HG02852 (cell line): ENCODE data around the gene PDCD5.
"Not testable (repeated sequence)": the region's sequence is repeated elsewhere in the genome, so short reads cannot be mapped to it uniquely, and the experiment has no call there.

Experiments used
- ATAC-seq: cut with Tn5 transposase; IDR thresholded peaks from one replicate; pipeline ENCODE4 v1.9.1; 2021; ENCODE audit warnings: mild to moderate bottlenecking, moderate library complexity; ENCODE audit not compliant: unreplicated experiment

Gene PDCD5

DNA sequence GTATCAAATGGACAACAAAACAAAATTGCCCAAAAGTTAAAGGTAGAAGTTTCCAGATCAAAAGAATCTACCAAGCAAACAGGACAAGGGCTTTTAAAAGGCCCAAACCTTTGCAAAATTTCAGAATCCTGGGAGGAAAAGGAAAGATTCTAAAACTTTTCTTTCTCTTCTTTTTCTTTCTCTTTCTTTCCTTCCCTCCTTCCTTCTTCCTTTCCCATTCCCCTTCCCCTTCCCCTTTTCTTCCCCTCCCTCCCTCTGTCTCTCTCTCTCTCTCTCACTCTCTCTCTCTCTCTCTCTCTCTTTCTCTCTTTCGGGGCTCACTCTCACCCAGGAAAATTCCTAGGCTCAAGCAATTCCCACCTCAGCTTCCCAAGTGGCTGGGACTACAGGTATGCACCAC lies 4.2 kb upstream of the PDCD5 start:
- ATAC-seq = no peak

DNA sequence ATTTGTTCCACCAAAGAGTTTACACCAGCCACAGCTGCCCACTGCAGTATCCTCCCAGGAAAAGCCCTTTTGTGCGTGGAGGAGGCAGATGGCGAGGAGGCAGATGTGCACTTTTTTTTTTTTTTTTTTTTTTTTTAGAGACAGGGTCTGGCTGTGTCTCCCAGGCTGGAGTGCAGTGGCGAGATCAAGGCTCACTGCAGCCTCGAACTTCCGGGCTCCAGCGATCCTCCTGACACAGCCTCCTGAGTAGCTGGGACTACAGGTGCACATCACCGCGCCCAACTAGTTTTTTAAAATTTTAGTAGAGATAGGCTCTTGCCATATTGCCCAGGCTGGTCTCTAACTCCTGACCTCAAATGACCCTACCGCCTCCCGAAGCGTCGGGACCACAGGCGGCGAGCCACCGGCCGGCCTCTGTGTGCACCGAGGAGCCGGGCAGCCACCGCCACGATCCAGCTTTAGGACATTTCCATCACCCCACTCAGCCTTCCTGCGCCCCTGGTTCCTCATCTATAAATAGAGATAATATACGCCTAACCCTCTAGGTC lies 563 bp upstream of the PDCD5 start:
- ATAC-seq = peak; percentile 27

DNA sequence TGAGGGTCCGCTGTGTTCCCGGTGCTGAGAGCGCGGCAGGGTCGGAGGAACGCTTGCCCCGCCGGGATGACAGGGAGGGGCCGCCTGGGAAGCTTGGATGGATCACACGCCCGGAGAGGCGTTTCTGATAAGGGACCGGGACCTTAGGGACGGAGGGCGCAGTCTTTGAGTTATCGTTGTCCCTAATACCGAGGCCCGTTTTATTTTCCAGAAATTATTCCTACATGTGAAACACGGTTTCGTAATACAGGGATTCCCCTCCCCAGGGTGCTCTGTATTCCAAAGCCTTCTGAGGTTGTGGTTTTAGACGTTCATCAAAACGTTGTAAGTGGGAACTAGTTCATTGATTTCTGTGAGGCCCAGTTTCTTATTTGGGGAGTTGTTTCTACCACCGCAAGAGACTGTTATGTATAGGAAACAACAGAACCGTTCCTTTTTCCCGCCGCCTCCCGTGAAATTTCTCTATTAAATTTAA lies 752 bp downstream of the PDCD5 start:
- no peak for ATAC-seq

DNA sequence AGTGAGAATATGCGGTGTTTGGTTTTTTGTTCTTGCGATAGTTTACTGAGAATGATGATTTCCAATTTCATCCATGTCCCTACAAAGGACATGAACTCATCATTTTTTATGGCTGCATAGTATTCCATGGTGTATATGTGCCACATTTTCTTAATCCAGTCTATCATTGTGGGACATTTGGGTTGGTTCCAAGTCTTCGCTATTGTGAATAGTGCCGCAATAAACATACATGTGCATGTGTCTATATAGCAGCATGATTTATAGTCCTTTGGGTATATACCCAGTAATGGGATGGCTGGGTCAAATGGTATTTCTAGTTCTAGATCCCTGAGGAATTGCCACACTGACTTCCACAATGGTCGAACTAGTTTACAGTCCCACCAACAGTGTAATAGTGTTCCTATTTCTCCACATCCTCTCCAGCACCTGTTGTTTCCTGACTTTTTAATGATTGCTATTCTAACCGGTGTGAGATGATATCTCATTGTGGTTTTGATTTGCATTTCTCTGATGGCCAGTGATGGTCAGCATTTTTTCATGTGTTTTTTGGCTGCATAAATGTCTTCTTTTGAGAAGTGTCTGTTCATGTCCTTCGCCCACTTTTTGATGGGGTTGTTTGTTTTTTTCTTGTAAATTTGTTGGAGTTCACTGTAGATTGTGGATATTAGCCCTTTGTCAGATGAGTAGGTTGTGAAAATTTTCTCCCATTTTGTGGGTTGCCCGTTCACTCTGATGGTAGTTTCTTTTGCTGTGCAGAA lies 6.9 kb downstream of the PDCD5 start:
- ATAC-seq = not testable (repeated sequence)

- no peak for ATAC-seq
Observed at GRCh38 chr19:32594021-32594420, 13.0 kb downstream of the PDCD5 start.

DNA sequence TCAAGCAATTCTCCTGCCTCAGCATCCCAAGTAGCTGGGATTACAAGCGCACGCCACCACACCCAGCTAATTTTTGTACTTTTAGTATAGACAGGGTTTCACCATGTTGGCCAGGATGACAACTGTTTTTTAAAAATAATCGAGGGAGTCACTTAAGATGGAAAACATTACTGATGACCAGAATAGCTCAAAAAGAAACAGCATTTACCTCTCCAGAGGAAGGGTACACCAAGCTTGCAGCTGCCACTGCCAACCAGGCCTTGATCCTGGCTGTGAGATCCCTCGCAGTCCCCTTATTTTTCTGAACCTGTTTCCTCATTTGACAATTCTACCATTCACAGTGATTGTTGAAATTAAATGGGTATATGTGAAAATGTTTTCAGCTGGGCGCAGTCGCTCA lies 14.5 kb downstream of the PDCD5 start:
- ATAC-seq = no peak

DNA sequence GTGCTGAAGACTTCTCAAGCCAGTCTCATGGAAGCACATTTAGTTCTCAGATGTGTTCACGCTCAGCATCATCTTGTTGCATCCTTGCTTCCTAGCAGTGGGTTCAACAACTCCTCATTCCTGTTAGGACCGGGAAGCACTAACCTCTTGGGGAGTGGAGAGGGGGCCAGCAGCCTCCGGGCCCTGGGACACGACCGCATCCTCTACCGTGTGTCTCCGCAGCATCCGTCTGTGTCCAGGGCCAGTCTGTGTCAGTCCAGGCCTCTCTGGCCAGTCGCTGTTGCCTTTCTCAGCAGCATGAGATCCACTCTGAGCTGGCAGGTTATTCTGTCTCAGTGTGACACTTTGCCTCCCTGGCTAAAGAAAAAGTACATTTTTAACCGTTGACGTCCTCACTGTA lies 17.0 kb downstream of the PDCD5 start:
- ATAC-seq = no peak

DNA sequence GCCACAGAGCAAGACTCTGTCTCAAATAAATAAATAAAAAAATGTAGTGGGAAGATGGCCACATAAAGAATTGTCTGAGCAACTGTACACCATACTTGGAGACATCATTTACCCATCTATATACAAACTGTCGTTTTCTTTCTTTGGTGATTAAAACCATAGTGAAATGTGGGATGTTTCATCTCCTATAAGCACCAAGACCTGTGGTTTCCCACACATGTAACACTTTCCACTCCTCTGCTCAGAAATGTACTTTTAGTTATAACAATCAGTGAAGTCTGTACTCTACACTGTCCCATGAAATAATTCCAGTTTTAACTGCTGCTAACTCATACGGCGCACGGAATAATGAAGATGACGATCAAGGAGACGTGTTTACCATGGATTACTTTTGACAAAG lies 18.3 kb downstream of the PDCD5 start:
- ATAC-seq = no peak

GRCh38 chr19:32599736-32600157 lies 18.8 kb downstream of the PDCD5 start:
- ATAC-seq = no peak

DNA sequence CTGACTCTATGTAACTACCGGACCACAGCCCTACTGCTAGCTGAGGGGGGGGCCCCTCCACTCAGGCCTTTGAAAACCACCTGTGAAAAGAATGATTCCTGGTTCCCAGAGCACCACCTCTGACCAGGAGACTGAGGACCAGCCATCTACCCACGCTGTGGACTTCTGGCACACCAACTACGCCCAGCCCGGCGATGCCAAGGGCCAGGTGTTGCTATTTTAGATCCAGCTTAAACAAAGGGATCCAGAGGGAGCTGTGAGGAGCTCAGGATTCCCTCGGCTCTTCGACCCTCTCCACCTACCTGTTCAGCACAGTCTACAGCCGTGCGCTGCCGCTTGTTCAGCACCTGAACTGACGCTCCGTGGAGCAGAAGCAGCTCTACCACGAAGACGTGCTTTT lies 23.0 kb downstream of the PDCD5 start:
- ATAC-seq = no peak

GRCh38 chr19:32605544-32605943 lies 24.6 kb downstream of the PDCD5 start:
- no peak for ATAC-seq

- no peak for ATAC-seq
Observed at GRCh38 chr19:32606289-32606688, 25.3 kb downstream of the PDCD5 start.

DNA sequence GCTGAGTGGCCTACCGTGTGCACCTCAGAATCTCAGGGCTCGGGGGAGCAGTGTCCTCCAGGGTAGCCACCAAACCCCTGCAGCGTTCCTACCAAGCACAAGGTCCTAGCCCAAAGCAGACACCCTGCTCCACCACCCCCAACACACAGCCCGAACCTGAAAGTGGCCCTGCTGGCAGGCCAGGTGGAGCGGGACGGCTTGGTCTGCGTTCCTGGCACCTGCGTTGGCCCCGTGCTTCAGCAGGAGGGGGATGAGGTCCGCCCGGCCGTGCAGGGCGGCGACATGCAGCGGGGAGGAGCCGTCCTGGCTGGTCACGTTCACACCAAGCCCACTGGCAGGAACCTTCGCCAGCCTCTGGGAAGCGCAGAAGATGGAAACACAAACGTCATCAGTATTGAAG lies 26.5 kb downstream of the PDCD5 start:
- no peak for ATAC-seq

DNA sequence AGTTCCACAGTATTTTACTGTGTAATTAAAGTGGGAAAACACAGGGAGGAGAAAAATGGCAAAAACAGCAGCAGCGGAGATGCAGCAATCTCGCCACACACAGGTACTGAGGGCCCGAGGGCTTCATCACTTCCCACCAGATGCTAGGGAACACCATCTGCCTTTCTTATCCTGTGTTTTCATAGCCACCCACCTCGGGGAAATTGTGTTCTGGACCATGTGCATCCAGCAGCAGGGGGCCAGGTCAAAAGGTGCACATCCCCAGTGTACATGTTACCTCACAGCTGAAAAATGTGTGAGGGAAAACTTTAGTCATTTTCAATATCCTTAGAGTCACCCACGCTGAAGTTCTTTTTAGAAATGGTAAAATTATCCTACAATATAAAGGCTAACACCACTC lies 30.2 kb downstream of the PDCD5 start:
- ATAC-seq = no peak

GRCh38 chr19:32613008-32613407 lies 32.0 kb downstream of the PDCD5 start:
- no peak for ATAC-seq

GRCh38 chr19:32614916-32615315 lies 33.9 kb downstream of the PDCD5 start:
- ATAC-seq = no peak

- no peak for ATAC-seq
Observed at GRCh38 chr19:32615569-32615968, 34.6 kb downstream of the PDCD5 start.

GRCh38 chr19:32619051-32619685 lies 38.2 kb downstream of the PDCD5 start:
- ATAC-seq = no peak

DNA sequence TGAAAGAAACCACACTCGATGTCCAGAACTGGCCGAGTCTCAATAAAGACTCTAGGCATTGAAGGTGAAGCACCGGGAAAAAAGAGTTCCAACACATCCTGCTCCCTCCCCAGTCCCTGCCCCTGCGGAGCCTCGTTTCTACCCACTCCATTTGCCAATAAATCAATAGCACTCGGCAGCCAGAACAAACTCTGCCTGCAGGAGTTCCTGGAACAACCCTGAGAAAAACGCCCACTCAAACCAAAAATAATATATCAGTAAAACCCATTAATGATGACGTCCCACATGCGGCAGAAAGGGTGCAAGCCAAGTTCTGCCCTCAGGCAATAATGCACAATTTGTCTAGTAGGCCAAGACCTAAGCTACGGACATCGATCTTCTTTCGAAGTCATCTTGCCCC lies 41.0 kb downstream of the PDCD5 start:
- ATAC-seq = no peak

GRCh38 chr19:32624410-32624809 lies 43.4 kb downstream of the PDCD5 start:
- ATAC-seq = no peak

DNA sequence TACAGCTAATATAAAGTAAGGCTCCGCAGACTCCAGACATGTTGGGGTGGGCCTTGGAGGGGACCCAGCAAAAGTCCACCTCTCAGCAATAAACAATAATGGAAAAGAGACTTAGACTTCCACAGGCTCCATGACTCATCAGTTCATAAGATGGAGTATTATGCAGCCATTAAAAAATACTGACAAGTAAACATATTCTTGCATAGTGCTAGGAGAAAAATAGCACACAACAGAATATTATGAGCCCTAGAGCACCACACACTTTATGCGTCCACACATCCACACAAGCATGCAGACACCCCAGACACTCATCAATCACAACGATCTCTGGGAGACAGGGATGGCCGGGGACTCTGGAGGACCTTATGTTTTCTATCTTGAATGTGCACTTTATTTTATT lies 46.0 kb downstream of the PDCD5 start:
- ATAC-seq = no peak

GRCh38 chr19:32627714-32628270 lies 46.8 kb downstream of the PDCD5 start:
- ATAC-seq = no peak
